ENCODE results near the gene FLVCR2.

Gene FLVCR2

DNA sequence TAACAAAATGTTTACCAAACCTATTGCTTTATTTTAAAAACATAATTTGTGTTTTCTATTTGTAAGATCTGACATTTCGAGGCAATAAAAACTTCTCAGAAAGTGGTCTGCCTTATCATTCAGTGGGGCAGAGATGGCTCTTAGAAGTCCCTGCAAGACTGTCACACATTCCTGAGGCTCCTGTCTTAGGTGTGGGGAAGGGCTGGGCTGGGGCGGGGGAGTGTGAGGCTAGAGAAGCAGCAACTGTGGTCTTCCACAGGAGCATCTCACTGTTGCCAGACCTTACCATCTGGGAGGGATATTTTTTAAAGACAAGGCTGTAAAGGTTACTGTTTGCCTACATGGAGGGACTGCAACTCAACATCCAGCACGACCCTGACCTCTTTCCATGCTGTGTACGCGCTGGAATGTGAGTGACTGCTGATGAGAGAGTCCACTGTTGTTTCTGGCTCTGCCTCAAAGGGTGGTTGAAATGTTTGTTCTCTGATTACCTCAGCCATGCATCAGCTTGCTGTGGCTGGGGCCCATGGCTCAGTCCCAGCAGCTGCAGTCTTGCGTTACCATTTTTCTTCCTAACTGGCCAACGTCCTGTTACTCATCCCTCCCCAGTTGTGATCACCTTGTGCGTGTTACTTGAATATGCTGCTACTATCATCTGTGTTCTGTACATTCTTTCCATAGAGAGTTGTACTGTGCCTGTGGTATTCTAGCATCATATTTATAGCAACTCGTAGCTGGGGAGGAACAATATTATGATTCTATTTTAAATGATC lies 69.8 kb downstream of the FLVCR2 start:
- TF ChIP-seq CTCF (IDR thresholded peaks at IDR 0.05) = no peak

GRCh38 chr14:75649337-75649736 lies 70.9 kb downstream of the FLVCR2 start:
- no peak for TF ChIP-seq CTCF (IDR thresholded peaks at IDR 0.05)

- TF ChIP-seq CTCF (IDR thresholded peaks at IDR 0.05) = no peak
These were observed 71.4 kb downstream of the FLVCR2 start for GRCh38 chr14:75649773-75650172.

- no peak for TF ChIP-seq CTCF (IDR thresholded peaks at IDR 0.05)
These were observed 72.0 kb downstream of the FLVCR2 start for GRCh38 chr14:75650253-75651058.

DNA sequence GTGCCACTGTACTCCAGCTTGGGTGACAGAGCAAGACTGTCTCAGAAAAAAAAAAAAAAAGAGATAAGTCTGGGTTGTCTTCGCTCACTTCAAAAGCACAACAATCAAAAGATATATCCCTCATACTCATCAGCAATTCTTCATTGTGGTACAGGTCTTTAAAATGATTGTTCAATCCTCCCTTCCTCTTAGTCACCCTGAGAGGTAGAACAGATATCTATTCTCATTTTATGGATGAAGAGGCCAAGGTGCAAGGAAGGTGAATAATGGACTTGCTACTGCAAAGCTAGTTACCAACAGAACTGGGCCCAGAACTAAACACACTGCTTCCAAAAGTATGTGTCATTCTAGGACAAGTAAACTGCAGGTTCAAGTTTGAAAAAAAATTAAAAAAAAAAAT lies 75.1 kb downstream of the FLVCR2 start:
- TF ChIP-seq CTCF (IDR thresholded peaks at IDR 0.05) = no peak

- TF ChIP-seq CTCF (IDR thresholded peaks at IDR 0.05) = peak; percentile 93
These were observed 75.8 kb downstream of the FLVCR2 start for GRCh38 chr14:75654127-75654732.

- TF ChIP-seq CTCF (IDR thresholded peaks at IDR 0.05) = no peak
These were observed 76.8 kb downstream of the FLVCR2 start for GRCh38 chr14:75655235-75655634.

Measured in LNCAP (cell line).